Measurements from ENCODE around the gene TRIM62. TPM values are rescaled to one million over a fixed set of nuclear protein-coding genes. Genes with fewer than 3 reads are reported as not detected.

TRIM62 gene
- total RNA-seq, 4 donors from 2014 or later = 25.8 to 41.4 (median 34.0) TPM

GRCh38 chr1:33186936-33187335 is 5.1 kb upstream of the TRIM62 start:
- Histone ChIP-seq H3K4me1 (peaks cover 12% of the 10 kb centered on the region), H3K27me3 (no peaks in the 10 kb centered on the region), H3K27ac (no peak overlapping the region), H3K36me3 (no peaks in the 10 kb centered on the region), H3K9me3 (no peaks in the 10 kb centered on the region), H3K4me3 (no peak overlapping the region)
- WGBS = 80% methylated on average over 1 of the region's 1 CpG
- TF ChIP-seq POLR2A (IDR thresholded peaks at IDR 0.05) = no peak
- TF ChIP-seq CTCF (IDR thresholded peaks at IDR 0.05) = no peak
- TF ChIP-seq EP300 (IDR thresholded peaks at IDR 0.05) = no peak
- no peak for TF ChIP-seq POLR2AphosphoS5 (IDR thresholded peaks at IDR 0.05)
- no peak for DNase-seq (ENCODE audit: low spot score in 2 of 2)

- H3K4me3 ChIP-seq = no peak overlapping the region
- no peak for DNase-seq (ENCODE audit: low spot score in 2 of 2)
- no peaks in the 10 kb centered on the region for H3K27me3 ChIP-seq
- no peaks in the 10 kb centered on the region for H3K9me3 ChIP-seq
- no peak for TF ChIP-seq POLR2A (IDR thresholded peaks at IDR 0.05)
- TF ChIP-seq CTCF (IDR thresholded peaks at IDR 0.05) = no peak
- no peak for TF ChIP-seq EP300 (IDR thresholded peaks at IDR 0.05)
- no peak for TF ChIP-seq POLR2AphosphoS5 (IDR thresholded peaks at IDR 0.05)
- H3K27ac ChIP-seq = no peak overlapping the region
- peaks cover 26% of the 10 kb centered on the region for H3K4me1 ChIP-seq
- no peaks in the 10 kb centered on the region for H3K36me3 ChIP-seq
Observed at GRCh38 chr1:33185541-33185940, 3.7 kb upstream of the TRIM62 start.

- H3K27ac ChIP-seq = no peak overlapping the region
- H3K4me1 ChIP-seq = peaks cover 35% of the 10 kb centered on the region
- DNase-seq (ENCODE audit: low spot score in 2 of 2) = peak in 1 of 2 donors; percentile 64
- H3K4me3 ChIP-seq = no peak overlapping the region
- WGBS = 88% methylated on average over 2 of the region's 2 CpGs
- no peaks in the 10 kb centered on the region for H3K36me3 ChIP-seq
- H3K9me3 ChIP-seq = no peaks in the 10 kb centered on the region
- H3K27me3 ChIP-seq = no peaks in the 10 kb centered on the region
- TF ChIP-seq CTCF (IDR thresholded peaks at IDR 0.05) (no peak), POLR2A (IDR thresholded peaks at IDR 0.05) (no peak), POLR2AphosphoS5 (IDR thresholded peaks at IDR 0.05) (no peak), EP300 (IDR thresholded peaks at IDR 0.05) (no peak)
Observed at GRCh38 chr1:33183306-33183705, 1.5 kb upstream of the TRIM62 start.

GRCh38 chr1:33182896-33183295 is 1.1 kb upstream of the TRIM62 start:
- TF ChIP-seq CTCF (IDR thresholded peaks at IDR 0.05) (no peak), POLR2AphosphoS5 (IDR thresholded peaks at IDR 0.05) (no peak), EP300 (IDR thresholded peaks at IDR 0.05) (no peak), POLR2A (IDR thresholded peaks at IDR 0.05) (no peak)
- H3K36me3 ChIP-seq = no peaks in the 10 kb centered on the region
- WGBS = 54% methylated on average over 8 of the region's 8 CpGs
- H3K4me3 ChIP-seq = no peak overlapping the region
- H3K4me1 ChIP-seq = peaks cover 35% of the 10 kb centered on the region
- H3K27me3 ChIP-seq = no peaks in the 10 kb centered on the region
- peak in 1 of 2 donors; percentile 29 for DNase-seq (ENCODE audit: low spot score in 2 of 2)
- no peak overlapping the region for H3K27ac ChIP-seq
- no peaks in the 10 kb centered on the region for H3K9me3 ChIP-seq

GRCh38 chr1:33182401-33182841 is 578 bp upstream of the TRIM62 start:
- DNase-seq (ENCODE audit: low spot score in 2 of 2) = peak in 1 of 2 donors; percentile 66
- H3K9me3 ChIP-seq = no peaks in the 10 kb centered on the region
- no peaks in the 10 kb centered on the region for H3K27me3 ChIP-seq
- peak overlapping the region; percentile 72 for H3K4me3 ChIP-seq
- H3K4me1 ChIP-seq = peaks cover 38% of the 10 kb centered on the region
- 13% methylated on average over 5 of the region's 5 CpGs for WGBS
- peak overlapping the region; percentile 79 for H3K27ac ChIP-seq
- TF ChIP-seq EP300 (IDR thresholded peaks at IDR 0.05) = no peak
- H3K36me3 ChIP-seq = no peaks in the 10 kb centered on the region

Measured in suprapubic skin (tissue), 4 donors.